GM19239 (cell line): ENCODE measurements around the gene GRAMD2A.

Source experiments
- DNase-seq: peaks from one replicate; pipeline ENCODE4 v3.0.0; 2011; ENCODE audit warnings: low spot score; ENCODE audit not compliant: insufficient read length
- FAIRE-seq: peaks from 2 replicates; lab custom pipeline; 2011; peaks lifted over from hg19 to GRCh38; lab: Jason Lieb, UNC

Gene GRAMD2A

DNA sequence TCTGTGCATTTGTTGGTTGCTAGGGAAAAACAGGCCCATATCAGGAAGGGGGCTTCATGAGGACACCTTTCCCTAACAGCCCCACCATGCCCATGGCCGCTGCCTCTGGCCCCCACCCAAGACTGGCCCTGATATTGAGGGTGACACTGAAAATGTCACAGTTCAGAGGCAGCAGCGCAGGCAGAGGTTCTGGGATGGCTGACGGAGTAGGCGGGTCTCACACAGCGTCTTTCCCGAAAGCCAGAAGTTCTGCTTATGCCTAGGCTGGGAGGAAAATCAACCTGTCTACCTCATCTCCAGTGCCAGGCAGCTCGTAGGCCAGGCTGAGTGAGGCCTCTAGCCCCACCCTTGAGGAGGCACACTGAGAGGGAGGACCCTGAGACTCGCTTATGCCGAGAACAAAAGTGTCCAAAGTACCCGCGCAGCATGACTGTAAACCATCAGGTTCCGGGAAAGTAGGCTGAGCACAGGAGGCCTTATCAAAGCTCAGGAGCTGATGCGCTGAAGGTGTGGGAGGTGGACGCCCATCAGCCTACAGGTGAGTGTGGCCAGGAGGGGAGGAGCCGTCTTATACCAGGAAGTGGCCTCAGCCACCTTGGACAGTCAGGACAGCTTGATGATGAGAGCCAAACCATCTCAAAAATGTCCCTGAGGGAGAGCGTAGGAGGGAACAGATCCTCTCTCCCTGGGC lies 27.5 kb downstream of the GRAMD2A start:
- no peak for FAIRE-seq
- no peak for DNase-seq

DNA sequence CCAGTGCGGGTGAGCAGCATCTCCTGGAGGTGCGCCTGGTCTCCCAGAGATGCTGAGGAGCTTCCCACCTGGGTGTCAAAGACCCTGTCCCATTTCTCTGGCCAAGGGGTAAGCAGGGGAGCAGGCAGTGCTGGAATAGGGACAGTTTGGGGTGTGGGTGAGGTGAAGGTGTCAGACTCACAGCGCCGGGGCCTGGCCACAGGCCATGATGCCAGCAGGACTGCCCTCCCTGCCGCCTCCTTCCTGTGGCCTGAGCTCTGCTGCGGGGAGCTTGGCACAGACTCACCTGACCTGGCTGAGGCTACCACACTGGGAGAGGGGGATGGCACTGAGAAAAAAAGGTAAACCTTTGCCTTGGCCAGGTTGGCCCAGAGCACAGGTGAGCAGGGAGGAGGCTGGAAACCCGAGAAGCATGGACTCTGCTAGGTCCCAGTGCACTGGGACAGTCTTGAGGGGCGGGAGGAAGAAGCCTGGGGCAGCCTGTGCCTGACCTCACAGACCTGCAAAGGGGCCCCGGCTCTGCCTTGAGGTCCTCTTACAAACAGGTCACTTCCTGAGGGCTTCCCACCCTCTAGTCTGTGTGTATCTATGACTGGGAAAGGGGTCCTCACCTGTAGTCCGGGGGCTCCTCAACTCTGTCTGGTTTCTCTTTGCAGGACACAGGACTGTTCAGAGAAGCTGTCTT lies 28.2 kb downstream of the GRAMD2A start:
- FAIRE-seq = no peak
- no peak for DNase-seq

DNA sequence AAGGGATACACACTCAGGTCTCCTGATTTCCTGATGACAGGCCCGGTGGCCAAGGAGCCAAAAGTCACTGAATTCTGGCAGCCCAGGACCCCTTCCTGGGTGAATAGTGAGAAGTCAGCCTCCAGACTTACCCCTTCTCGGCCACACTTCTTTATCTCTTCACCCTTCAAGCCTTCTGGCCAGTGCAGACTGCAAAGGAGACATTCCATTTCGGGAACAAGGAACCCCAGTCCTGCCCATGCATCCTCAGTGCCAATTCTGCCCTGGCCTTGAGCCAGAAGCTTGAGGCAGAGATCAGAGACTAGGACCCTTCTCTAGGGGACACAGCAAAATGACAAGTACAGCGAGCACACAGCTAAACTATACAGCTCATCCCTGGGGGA lies 28.8 kb downstream of the GRAMD2A start:
- FAIRE-seq (no peak), DNase-seq (no peak)

DNA sequence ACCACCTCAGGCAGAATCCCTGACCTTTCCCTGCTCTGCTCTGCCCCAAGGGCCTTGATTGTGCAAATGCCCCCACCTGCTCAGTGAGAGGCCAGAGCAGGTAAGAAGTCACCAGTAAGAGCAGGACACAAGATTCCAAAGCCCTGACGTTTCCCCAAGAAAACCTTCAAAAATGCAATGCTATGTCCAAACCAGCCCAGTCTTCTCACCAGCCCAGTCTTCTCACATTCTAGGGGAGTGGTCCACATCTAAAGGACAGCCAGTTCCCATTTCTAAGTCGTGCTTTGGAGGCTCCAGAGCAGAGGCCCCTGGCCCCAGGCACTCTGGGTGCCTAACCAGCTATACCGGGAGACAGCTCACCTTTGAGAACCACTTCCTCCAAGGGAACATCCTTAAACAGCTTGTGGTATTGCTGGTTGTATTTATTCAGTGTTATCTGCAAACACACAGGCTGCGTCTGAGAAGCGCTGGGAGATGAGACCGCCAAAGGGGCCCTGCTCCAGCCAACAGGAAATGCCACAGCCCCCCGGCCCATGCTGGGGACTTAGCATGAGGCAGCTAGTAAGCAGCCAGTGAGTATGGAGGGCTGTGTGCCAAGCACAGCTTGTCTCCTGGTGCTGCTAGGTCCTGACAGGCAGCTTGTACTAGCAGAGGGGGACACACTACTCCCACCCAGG lies 29.3 kb downstream of the GRAMD2A start:
- DNase-seq (no peak), FAIRE-seq (no peak)

DNA sequence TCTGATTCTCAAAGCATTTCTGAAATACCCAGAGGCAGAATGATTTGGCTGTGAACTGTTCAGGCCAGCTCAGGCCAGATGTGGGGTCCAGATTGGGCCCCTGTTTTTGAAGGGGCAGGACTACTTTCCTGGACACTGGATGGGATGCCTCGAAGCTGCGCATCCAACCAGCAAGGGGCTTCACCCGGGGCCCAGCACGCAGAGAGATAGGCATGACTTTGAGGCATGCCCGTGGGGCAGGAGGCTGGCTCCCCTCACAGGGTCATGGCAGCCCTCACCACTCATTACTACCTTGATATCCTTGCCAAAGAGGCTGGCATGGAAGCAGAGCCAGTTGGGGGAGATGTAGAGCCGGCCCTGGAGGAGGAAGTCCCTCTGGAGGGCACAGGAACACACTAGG lies 30.1 kb downstream of the GRAMD2A start:
- FAIRE-seq (no peak), DNase-seq (no peak)

DNA sequence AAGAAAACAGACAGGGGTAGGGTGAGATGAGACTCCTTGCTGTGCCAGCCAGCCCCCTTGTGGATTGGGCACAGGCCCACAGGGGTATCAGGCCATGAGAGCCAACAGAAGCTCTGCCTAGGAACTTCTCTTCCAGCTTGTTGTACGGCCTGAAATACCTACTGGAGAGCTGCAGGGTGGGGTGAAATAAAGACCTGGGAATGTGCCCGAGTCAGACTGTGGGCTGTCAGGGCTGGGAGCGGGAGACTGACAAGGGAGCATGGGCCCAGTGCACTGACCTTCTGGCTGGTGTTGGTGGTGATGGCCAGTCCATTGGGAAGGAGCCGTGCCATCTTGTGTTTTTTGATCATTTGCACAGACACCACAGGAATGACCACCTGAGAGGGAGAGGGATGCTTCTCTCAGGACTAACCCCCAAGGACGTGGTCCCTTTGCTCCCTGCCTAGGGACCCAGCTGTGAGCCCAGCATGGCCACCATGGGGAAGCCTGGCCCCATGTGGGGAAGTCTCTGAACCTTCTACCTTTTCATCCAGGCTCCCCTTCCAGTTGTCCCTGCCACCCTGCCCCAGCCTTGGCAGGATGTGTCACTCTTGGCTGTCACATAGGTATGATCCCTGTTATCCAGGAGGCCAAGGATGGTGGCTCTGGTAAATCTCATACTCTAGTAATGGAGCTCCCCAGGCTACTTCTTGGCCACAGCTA lies 30.7 kb downstream of the GRAMD2A start:
- no peak for FAIRE-seq
- DNase-seq = no peak

DNA sequence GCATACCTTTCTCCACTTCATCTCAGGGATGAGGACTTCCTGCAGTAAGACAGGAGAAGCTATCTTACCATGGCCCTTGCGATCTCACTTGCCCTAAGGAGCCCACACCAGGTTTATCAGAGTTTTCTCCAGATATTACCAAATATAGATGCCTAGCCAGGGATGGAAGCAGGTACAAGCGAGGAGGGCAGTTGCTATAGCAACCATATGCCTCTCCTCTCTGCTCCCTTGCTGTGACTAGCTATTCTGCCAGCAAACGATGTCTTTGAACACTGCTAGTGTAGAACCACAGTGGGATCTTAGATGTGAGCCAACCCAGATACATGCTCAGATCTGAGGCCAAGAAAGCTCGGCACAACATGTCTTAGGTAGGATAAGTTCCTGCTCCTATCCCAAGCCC lies 33.9 kb downstream of the GRAMD2A start:
- DNase-seq (no peak), FAIRE-seq (no peak)

DNA sequence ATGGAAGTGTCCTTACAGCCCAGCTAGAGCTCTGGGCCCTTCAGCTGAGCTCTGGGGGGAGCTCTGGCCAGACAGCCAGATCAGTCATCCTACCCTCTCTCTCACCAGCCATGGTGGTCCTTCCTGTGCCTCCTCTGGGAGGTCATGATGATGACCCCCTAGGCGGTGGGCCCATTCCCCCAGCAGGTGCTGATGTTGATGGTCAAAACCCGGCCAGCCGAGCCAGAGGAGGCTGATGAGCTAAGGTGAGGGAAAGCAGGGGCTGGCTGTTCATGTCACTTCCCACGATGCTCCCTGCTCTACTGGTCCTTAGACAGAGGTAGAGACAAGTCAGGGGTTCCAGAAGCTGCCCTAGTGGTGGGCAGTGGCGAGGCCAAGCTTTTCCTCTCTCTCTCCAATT lies 35.0 kb downstream of the GRAMD2A start:
- FAIRE-seq = no peak
- no peak for DNase-seq

DNA sequence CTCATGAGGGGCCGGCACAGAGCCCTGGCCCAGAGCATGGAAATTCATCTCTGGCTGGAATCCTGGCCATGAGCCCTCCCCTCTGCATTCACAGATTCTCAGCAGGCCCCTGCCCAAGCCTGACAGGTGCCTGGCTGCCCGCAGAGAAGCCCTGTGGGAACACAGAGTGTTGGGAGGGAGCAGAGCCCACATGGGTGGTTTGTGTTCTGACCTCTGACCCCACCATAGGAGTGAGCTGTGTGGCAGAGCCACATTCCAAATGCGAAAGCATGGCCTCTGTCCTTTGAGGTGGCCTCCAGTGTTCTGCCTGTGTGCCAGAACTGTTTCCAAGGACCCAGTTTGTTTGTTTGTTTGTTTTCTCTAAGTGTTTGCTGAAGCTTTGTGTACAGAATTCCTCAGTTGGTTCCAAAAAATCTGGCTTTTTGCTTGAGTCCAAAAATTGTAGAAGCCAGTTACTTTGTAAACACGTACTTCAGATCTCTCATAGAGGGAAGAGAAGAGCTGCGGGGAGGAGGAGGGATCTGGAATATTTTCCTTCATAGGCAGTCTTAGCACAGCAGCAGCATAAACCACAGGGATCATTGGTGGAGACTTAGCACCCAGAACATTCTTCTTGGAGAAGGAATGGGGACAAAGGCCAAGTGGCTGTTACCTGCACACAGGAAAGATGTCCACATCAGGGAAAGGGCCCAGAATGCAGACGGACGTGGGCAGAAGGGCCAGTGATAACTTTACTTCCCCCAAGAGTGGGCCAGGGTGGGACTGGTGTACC lies 36.0 kb downstream of the GRAMD2A start:
- DNase-seq = no peak
- no peak for FAIRE-seq

DNA sequence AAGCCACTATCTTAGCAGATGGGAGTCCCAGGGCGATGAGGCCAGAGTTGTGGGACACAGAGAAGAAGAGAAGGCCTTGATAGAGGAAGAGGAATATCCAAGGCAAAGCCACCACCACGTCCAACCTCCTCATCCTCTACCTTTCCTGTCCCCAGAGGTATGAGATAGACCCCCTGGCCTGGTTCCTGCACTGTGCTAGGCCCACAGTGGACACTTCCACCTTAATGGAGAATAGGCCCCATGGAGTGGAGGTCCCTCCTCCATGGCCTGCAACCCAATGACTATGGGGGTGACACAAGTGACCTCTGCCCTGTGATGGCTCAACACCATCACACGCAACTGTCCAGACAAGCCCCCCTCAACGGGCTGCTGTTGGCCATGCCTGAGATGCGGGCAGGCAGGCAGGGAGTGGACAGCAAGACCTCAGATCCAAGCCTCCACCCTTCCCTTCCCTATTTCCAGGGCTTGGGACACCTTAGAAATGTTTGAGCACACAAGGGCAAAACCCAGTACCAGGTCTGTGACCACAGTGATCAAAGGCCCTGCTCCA lies 36.8 kb downstream of the GRAMD2A start:
- DNase-seq (no peak), FAIRE-seq (no peak)

DNA sequence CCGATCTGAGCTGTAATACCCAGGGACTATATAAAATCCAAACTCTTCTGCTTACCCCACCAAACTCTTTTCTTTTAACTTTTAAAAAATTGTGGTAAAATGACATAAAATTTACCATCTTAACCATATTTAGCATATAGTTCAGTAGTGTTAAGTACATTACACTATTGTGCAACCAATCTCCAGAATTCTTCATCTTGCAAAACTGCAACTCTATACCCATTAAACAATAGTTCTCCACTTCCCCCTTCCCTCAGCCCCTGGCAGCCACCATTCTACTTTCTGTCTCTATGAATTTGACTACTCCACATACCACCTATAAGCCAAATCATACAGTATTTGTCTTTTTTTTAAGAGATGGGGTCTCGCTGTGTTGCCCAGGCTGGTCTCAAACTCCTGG lies 40.7 kb downstream of the GRAMD2A start:
- DNase-seq (no peak), FAIRE-seq (no peak)

DNA sequence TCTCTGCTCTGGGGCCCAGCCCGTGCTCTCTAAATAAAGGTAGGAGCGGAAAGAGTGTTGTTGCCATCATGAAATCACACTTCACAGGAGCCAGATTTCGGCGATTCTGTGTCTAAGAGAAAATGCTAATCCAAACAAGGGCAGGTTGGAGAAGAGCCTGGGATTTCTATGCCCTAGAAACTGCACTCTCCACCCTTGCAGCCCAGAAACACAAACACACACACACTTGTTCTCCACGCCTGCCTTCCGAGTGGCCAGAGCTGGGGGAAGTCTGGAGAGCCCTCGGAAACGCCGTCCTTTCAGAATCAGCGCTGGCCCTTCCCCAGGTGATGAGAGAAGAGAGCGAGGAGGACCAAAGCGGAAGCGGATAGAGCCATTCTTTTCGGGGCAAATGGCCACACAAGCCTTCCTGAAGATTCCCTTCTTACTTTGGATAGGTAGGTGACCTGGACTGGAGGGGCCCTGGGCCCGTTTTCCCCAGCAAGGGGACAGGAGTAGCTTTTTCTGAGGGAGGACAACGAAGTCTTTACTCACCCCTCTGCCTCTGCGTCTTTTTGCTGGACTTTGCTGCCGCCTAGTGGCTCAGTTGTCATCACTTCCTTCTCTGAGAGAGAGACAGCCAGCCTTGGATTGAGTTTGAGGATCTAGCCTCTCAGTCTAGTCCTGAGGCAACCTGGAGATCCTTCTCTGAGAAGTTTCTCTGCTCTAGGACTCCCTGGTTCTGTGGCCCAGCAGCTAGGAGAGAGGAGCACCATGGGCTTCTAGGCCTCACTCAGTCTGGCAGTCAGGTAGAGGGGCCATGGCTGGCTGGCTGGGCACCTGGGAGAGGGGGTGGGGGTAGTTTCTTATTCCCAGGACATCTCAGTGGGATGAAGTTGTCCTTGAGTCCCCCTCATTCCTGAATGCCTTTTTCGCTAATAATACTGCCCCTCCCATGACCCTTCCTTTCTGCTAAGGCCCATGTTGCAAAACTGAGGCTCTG lies 41.7 kb downstream of the GRAMD2A start:
- peak; percentile 96 for FAIRE-seq

DNA sequence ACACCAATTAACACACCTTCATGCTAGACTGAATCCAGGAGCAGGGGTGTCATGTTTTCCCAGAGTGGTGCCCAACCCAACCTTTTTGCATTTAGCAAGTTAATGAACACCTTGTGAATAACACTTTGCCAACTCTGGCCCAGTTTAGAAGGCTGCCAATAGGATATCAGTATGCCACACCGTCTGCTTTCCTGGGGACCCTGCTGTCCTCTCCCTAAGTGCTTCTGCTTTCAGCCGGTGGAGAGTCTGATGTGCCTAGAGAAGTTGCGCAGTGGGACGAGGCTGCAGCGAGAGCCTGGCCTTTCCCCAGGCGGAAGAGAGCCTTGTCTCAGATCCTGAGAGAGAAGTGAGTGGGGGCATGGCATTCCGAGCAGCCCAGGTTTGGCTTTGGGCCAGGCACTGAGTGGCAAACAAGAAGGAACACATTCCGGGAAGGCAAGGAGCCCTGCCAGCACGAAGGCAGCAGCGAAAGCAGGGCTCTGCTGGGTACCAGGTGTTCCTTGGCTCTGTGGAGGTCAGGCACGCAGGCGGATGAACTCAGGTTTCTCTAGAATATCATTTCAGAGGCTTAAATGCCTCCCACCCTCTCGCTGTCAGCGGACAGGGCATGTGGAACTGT lies 42.5 kb downstream of the GRAMD2A start:
- no peak for FAIRE-seq

More for the DNA sequence above, 41.7 kb downstream of the GRAMD2A start:
- DNase-seq = peak; percentile 69

DNA sequence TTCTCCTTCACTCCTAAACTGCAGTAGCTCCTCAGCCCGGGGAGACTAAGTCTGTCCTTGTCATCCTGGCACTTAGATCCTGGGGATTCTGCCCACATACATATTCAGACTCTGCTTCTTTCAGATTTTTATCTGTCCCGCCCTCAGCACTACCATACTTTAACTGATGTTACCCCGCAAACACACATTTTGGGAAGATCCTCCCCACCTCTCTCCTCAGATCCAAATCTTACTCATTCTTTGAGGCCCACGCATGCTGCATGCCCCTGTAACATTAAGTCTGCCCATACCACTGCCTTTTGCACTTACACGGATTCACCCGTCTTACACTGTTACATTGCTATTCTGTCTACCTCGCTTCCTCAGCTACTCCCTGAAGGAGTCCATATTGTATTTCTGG lies 43.3 kb downstream of the GRAMD2A start:
- DNase-seq (no peak), FAIRE-seq (no peak)

More for the DNA sequence above, 42.5 kb downstream of the GRAMD2A start:
- DNase-seq = no peak

DNA sequence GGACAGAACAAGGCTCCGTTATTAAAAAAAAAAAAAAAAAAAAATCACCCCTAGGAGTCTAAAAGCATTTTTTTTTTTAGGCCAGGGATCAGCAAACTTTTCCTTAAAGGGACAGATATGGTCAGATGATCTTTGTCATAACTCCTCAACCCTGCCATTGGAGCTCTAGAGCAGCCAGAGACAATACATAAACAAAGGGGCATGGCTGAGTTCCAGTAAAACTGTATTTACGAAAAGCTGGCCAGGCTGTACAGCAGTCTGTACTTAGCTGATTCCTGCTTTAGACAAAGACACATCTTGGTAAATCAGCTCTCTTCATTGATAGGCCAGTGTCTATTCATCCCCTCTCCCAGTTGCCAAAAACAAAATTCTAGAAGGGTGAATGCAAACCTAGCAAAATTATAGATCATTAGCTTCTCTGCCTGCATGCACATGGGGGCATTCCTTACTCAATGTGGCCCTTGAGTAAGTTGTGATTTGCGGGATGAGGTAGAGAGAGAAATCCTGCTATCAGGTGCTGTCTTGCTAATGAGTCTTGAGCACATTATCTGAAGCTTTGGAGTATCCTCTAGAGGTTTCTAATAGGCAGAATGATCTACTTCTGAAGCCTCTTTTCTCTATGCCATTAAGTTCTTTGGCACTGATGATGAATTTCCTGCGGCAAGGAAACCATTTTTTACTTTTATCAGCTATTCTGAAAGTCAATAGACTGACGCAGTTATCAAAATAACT lies 44.2 kb downstream of the GRAMD2A start:
- no peak for FAIRE-seq

DNA sequence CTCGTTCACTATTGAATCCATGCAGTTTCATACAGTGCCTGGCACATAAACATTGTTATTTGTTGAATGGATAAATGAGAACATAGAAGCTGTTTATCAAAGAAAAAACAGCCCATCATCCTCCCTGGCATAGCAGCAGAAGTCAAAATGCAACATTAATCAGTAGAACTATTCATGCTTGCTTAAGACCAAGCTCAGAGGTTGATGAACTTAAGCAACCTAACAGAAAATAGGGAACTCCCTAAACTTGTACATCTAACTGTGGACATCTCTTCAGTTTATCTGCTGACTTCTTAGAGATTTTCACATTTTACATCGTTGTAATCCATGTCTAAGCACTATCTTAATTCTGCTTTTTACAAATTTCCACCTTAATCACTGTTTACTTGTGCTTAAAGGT lies 50.2 kb downstream of the GRAMD2A start:
- FAIRE-seq (no peak), DNase-seq (no peak)

More for the DNA sequence above, 44.2 kb downstream of the GRAMD2A start:
- DNase-seq = no peak

DNA sequence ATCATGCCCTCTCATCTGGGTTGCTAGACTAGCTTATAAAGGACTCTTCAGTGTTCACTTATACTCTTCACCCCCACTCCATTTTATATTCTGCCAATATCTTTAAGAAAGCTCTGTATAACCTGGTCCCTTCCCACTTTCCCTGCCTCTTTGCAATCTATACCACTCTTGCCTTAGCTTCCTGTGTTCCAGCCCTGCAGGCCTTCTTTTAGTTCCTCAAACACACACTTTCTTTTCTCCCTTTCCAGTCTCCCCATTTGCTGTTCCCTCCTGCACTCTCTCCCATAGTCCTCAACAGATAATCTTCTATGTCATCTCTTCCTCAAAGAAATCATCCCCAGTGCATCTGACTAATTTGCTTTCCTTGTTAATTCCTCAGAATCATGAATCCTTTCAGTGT lies 50.7 kb downstream of the GRAMD2A start:
- FAIRE-seq (no peak), DNase-seq (no peak)

DNA sequence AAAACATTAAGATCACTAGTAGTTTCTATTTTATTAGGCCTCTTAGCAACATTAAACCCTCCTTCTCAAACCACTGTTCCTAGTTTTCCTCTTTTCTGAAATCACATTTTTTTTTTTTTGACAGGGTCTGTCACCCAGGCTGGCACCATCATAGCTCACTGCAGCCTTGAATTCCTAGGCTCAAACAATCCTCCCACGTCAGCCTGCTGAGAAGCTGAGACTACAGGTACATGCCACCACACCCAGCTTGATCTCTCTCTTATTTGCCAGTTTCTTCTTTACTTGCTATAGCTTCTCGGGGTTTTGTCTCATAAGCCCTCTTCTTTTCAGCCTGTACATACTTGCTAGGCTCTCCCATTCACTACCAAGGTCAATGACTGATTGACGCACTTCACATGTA lies 51.4 kb downstream of the GRAMD2A start:
- no peak for FAIRE-seq

More for the DNA sequence above, 51.4 kb downstream of the GRAMD2A start:
- DNase-seq = no peak
